Measurements from ENCODE around the gene OR9A2.

OR9A2 gene

GRCh38 chr7:143015084-143015483 lies 11.8 kb downstream of the OR9A2 start:
- TF ChIP-seq, protein P1, sequence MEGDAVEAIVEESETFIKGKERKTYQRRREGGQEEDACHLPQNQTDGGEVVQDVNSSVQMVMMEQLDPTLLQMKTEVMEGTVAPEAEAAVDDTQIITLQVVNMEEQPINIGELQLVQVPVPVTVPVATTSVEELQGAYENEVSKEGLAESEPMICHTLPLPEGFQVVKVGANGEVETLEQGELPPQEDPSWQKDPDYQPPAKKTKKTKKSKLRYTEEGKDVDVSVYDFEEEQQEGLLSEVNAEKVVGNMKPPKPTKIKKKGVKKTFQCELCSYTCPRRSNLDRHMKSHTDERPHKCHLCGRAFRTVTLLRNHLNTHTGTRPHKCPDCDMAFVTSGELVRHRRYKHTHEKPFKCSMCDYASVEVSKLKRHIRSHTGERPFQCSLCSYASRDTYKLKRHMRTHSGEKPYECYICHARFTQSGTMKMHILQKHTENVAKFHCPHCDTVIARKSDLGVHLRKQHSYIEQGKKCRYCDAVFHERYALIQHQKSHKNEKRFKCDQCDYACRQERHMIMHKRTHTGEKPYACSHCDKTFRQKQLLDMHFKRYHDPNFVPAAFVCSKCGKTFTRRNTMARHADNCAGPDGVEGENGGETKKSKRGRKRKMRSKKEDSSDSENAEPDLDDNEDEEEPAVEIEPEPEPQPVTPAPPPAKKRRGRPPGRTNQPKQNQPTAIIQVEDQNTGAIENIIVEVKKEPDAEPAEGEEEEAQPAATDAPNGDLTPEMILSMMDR (conservative IDR thresholded peaks at IDR 0.05; ENCODE audit: control insufficient read depth, insufficient read depth, low read depth, low read length): no peak
- no peak overlapping the region for H3K4me3 ChIP-seq (ENCODE audit: control insufficient read depth, low read depth, low read length)
- DNase-seq (ENCODE audit: low read depth): no peak

GRCh38 chr7:143013893-143014292 lies 13.0 kb downstream of the OR9A2 start:
- TF ChIP-seq, protein P1 (conservative IDR thresholded peaks at IDR 0.05; ENCODE audit: control insufficient read depth, insufficient read depth, low read depth, low read length): no peak
- peak overlapping the region; percentile 4 for H3K4me3 ChIP-seq (ENCODE audit: control insufficient read depth, low read depth, low read length)
- peak; percentile 92 for DNase-seq (ENCODE audit: low read depth)

DNA sequence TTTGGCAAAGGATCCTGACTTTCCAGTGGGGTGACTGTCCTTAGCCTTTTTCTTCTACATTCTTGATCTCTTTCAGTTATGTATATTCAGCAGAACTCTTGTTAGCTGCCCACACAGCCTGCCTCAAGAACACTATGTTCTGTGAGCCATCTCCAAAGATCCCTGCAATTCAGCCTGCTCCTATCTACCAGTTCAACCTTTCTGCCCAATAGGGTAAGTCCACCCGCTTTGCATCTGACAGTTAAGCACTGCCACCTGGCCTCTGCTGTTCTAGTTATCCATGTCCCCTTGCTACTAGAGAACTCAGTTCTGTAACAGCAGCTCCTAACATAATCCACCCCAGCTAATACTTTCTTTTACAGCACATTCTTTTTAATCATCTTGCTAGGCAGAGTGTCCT lies 13.5 kb downstream of the OR9A2 start:
- peak overlapping the region; percentile 2 for H3K4me3 ChIP-seq (ENCODE audit: control insufficient read depth, low read depth, low read length)
- DNase-seq (ENCODE audit: low read depth): peak; percentile 68
- TF ChIP-seq, protein P1 (conservative IDR thresholded peaks at IDR 0.05; ENCODE audit: control insufficient read depth, insufficient read depth, low read depth, low read length): no peak

DNA sequence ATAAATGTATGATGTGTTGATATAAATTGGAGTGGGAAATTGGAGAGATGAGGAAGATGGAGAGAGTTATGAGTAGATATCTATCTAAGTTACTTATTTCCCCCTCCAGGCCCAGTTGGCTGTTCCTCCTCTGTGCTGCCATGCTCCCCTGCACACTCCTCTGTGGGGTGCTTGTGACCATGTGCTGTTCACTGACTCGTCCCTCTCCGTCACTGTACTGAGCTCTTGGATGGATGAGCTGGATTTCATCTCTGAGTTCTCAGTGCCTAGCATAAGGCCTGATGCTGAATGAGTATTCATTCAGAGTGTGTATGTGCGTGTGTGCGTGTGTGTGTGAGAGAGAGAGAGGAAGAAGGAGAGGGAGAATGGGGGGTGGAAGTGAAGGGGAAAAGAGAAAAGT lies 14.5 kb downstream of the OR9A2 start:
- H3K4me3 ChIP-seq (ENCODE audit: control insufficient read depth, low read depth, low read length): no peak overlapping the region
- DNase-seq (ENCODE audit: low read depth): peak; percentile 50
- TF ChIP-seq, protein P1 (conservative IDR thresholded peaks at IDR 0.05; ENCODE audit: control insufficient read depth, insufficient read depth, low read depth, low read length): no peak

- DNase-seq (ENCODE audit: low read depth): no peak
- TF ChIP-seq, protein P1 (conservative IDR thresholded peaks at IDR 0.05; ENCODE audit: control insufficient read depth, insufficient read depth, low read depth, low read length): no peak
- no peak overlapping the region for H3K4me3 ChIP-seq (ENCODE audit: control insufficient read depth, low read depth, low read length)
Observed at GRCh38 chr7:143012001-143012400, 14.9 kb downstream of the OR9A2 start.

DNA sequence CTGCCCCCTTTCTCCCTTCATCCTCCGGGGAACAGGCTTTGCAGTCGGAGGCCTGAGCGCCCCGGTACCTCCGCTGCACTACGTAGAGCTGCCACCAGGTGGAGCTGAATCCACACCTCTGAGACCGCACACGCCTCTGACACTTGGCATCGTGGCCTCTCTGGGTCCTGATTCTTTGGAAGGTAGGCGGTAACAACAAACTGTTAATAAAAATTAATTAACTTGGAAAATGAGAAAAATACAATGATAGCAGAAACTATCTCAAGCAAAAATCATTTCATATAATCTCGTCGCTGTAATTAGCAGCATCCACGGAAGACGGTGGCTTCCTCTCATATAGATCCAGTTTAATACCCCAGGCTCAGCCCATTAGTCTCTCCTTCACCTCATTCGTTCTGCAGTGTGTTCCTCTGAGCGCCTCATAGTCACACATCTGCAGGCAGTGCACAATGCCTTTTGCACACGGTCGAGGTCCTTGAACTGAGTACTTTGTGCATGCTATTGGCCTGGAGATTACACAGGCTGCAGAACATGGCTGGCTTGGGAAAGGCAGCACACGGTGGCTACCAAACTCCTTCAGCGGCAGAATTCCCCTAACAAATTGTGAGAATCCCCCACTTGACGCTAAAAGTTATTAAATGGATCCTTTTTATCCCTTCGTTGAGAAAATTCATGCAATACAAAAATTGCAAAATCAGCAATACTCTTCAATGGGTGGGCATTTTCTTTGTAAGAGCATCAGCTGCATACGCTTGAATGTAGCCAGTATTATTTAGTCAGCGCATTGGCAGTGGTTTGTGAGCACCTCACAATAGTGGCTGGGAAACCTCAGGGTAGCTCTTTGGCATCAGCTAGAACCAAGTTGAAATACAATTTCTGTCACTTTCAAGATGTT lies 18.7 kb downstream of the OR9A2 start:
- no peak overlapping the region for H3K4me3 ChIP-seq (ENCODE audit: control insufficient read depth, low read depth, low read length)
- peak; percentile 67 for DNase-seq (ENCODE audit: low read depth)

More for the DNA sequence above, 18.7 kb downstream of the OR9A2 start:
- TF ChIP-seq, protein P1 (conservative IDR thresholded peaks at IDR 0.05; ENCODE audit: control insufficient read depth, insufficient read depth, low read depth, low read length): peak; percentile 97

Data from fibroblast of mammary gland (primary cell).